ENCODE results near the gene MYOG.

Gene MYOG

GRCh38 chr1:203090421-203091198, 4.8 kb upstream of the MYOG start:
- no peak for DNase-seq

DNA sequence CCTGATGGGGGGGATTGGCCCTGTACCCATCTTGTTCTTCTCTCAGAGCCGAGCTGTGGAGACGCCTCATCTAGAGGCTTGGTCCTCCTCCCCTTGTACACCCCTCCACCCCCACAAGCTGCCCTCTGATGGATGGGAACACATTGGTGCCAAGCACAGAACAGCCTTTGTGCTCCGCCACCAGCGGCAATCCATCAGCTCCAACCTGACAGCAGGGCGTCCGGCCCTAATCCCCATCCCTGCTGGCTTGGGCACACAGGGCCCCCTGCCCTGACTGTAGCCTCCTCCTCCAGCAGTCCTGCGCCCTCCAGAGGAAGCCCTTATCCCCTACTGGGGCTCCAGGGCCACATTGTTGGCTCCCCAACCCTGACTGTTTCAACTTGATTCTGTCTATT, 3.8 kb upstream of the MYOG start:
- no peak for DNase-seq

- DNase-seq: no peak
Measured at GRCh38 chr1:203089001-203089650, 3.3 kb upstream of the MYOG start.

DNA sequence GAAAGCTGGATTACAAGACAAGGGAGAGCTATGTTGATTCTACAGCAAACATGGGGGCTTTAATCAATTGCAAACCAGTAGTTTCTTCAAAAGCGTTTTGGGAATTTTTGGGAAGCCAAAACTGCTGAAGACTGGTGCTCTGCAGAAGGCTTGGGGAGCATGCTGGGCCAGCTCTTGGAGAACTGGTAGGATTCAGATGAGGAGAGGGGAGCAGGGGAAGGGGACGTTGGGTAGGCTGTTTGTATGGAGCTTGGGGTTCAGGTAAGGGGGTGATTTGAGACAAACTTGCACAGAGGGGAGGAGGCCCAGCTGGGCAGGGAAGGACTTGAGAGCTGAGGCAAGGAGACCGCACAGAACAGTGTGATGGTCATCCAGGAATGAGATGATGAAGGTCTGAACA, 2.6 kb upstream of the MYOG start:
- DNase-seq: no peak

DNA sequence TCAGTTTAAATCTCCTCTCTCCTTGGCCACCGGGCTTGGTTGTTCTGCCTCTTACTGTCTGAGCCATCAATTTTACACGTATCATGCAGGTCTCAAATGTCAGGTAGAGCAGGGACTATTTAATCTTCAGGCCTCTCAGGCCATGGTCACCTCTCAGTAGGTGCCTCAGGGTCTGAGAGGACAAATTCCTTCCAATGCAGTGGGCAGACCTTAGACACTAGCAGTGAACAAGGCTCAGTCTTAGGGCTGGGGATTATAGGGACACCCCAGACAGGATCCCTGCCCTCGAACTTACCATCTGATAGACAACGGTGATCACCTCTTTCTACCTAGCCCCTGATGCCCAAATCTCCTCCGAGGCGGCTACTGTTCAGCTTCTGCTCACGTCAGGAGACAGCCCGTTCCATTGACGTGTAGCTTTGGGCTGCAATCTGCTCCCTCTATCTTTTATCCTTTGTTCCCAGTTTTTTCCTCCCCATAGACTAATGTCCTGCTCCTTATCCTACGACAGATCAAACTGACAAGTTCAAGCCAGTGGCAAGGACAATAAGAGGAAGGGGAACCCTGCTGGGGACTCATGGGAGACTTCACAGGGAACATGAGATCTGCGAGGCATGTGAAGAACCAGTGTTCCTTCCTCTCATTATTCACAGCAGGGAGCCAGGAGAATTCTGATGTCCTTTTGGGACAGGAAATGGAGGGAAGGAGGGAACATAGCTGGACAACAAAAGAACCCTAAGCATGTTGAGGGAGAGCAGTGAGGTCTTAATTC, 1.4 kb upstream of the MYOG start:
- DNase-seq: no peak

- DNase-seq: no peak
Measured at GRCh38 chr1:203084588-203085527, 954 bp downstream of the MYOG start.

- no peak for DNase-seq
Measured at GRCh38 chr1:203083463-203083921, 2.3 kb downstream of the MYOG start.

DNA sequence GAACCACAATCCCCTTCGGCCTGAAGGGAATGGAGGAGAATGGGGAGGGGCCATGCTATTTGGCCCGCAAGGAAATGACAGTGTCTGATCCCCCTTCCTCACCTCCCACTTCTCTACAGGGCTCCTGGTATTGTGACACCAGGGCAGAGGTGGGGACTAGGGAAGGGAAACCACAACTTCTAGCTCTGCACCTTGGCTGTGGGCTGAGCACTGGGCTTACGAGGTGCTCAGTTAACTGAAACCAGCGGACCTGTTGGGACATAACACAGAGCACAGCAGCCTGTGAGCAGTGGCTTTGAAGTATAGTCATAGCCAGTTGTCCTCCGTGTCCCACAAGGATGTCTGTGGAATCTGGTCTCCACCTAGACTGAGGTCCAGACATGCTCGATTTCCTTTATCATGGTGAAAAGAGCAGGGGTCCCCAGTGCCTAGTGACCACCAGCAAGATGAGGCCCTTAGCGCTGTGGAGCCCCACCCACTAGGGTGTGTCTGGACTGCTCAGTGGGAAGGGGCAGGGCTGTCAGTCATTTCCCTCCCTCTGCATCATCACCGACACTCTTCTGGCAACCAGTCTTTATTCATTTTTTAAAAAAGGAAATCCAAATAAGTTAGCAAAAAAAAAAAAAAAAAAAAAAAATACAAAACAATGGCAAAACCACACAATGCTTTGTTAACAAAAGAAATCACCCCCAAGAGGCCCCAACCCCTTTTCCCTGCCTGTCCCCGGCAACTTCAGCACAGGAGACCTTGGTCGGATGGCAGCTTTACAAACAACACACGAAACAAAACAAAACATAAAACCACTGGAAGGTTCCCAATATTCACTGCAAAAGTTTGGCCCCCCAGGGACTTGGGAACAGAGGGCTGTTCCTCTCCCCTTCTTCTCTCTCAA, 3.0 kb downstream of the MYOG start:
- DNase-seq: no peak

GRCh38 chr1:203082231-203082505, 3.6 kb downstream of the MYOG start:
- DNase-seq: no peak

DNA sequence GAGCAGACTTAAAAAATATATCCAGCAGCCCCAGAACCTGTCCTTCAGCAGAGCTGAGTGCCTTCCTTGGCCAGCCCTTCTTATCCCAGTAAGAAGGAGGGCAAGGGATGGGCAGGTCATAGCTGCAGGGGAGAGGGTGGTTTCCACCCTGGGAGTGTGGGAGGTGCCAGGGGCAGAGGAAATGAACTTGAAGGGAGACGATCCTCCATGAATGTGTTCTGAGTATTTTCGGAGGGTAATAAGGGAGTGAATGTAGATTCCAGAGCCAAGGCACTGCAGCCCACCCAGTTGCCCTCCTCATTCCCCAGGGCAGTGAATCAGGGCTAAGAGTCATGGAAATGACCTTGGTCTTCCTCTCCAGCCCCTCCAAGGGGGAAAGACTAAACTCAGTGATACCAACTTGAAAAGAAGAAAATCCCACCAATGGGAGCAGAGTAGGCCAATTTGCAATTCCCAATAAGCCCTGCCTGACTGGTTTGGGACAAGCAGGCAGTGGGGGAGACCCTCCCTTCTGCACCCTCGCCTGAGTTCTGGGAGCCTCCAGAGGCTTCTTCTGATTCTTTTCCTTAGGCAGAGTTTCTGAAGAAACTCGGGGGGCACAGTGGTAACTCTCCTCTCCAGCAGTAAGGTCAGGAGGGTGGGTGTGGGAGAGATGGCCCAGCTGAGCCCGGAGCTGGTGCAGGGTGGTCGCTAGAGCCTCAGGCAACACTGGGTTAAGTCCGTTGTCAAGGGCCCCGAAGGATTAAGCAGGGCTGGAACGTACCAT, 4.2 kb downstream of the MYOG start:
- no peak for DNase-seq

GRCh38 chr1:203080456-203080855, 5.4 kb downstream of the MYOG start:
- DNase-seq: no peak

GRCh38 chr1:203078478-203078877, 7.3 kb downstream of the MYOG start:
- no peak for DNase-seq

DNA sequence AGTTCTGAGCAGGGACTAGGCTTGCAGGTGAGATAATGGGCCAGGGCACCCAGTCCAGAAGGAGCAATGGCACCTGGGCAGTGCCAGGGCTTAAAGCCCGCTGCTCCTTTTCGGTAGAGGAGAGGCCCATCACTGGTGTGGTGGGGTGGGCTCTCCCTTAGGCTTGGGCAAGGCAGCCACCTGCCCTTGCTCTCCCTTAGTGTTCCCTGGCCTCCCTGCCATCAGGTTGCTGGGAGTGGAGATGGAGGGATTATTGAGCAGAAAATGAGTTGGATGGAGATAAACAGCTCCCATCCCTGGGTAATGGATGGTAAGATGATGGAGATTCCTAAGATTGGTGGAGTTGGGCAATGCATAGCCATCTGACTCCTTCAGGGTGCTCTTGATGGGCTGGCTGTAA, 7.9 kb downstream of the MYOG start:
- no peak for DNase-seq

GRCh38 chr1:203077367-203077766, 8.4 kb downstream of the MYOG start:
- DNase-seq: no peak

DNA sequence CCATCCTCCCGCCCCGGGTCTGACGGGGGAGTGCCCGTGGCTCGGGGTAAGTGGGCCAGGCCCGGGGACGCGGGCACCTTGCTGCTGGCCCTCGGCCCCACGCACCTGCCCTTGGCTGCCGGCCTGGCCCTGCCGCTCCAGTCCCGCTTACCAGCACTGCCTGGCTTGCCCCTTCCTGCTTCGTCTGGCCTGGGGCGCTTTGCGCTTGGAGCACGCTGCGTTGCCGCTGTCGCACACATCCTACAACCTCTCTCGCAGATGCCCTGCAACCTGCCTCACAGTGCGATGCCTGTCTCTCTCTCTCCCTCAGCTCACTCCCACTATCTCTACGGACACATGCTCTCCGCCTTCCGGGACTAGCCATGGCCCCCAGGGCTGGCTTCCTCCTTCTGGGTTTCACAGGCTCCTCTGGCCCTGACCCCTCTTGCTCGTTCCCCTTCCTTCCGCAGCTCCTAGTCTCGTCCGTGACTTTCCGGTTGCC, 9.7 kb downstream of the MYOG start:
- no peak for DNase-seq

DNA sequence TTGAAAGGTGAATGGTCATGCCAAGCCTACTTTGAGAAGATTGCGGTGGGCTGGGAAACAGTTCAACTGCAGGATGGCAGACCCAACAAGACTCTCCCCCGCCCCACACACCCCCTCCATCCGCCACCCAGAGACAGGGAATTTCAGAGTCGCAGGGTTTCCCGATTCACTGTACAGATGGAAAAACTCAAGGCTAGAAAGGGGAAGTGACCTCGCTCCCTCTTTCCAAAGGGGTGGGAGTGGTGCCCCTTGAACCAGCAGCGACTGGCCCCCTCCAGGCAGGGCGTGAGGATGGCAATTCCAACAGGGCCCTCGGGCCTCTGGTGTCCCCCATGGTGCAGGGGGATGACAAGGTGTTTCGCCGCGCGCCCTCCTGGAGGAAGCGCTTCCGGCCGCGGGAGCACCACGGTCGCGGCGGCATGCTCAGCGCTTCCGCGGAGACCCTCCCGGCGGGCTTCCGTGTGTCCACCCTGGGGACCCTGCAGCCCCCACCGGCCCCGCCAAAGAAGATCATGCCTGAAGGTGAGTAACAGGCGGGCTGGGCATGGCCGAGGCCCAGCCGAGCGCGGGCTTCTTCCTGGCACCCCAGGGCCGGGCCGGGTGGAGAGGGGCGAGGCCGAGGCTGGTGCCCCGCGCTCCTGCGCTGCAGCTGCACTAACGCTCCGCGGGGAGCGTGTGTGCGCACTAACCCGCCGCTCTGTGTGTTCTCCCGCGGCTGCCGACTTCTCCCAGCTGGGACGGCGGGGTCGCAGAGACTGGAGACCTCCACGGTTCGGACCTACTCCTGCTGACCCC, 10.4 kb downstream of the MYOG start:
- DNase-seq: no peak

GRCh38 chr1:203074610-203075009, 11.2 kb downstream of the MYOG start:
- DNase-seq: no peak

DNA sequence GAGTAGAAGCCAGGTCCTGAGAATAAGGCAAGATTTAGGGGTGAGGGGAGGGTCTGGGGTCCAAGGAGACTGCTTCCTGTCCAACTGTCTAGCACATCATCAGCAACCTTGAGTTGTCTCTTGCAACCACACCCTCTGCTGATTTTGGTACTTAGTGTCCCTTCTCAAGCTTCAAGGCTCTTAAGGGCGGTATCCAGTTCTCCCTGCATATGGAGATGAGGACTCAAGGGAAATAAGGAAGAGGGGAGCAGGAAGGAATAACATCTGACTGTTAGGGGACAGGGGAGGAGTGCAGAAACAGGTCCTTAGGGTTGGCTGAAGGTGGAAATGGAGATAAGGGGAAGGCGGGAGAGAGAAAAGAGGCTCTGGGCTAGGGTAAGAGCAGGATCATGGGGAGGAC, 12.3 kb downstream of the MYOG start:
- no peak for DNase-seq

DNA sequence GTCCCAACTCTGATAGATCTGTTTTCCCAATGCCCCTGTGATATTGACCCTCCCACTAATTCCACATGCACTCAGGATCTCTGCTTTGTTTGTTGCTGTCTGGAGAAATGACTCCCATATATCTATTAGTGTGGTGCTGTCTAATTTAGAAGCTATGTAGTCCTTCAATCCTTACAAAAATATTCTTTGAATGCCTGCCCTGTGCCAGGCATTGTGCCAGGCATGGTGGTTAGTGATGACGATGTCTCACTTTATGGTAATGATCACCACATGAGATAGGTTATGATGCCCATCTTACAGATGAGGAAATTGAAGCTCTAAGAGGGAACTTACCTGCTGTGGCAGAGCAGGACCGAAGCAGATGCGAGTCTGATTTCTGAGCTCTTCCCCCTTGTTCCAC, 12.9 kb downstream of the MYOG start:
- DNase-seq: no peak

- no peak for DNase-seq
Measured at GRCh38 chr1:203072002-203072602, 13.7 kb downstream of the MYOG start.
